ENCODE data around the gene PIP4K2A. TPM values are rescaled to one million over a fixed set of nuclear protein-coding genes. Genes with fewer than 3 reads are reported as not detected.

The PIP4K2A gene
- total and polyA plus RNA-seq, 2 of the 8 experiments (the other 6 are each of a cell fraction or from before 2014, with no cell fraction given): 19.0 to 60.9 TPM

DNA sequence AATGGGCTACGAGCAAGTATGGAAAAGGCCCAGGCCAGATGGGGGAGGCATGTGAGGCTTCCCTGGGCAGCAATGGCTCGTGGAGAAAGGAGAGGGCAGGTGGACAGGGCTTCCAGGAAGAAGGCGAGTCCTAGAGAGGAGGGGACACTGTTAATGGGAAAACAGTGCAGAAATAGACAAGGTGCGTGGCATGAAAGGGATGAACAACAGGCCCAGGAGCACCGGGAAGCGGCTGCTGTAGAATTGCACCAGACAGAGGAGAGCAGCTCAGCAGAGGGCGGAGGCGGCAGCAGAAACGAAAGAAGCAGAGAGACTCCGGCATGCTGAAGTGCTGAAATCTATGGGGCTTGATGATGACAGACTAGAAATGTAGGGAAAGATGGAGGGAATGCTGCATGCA lies 102.1 kb downstream of the PIP4K2A start:
- Histone ChIP-seq H4K8ac (ENCODE audit: extremely low read depth, insufficient read depth, low read length) (no peak overlapping the region), H2AFZ (ENCODE audit: low read length) (no peak overlapping the region), H3K18ac (ENCODE audit: extremely low read depth, low read length) (peak overlapping the region; percentile 35; the same call in 1 of the 2 replicates), H3K56ac (replicated peaks; ENCODE audit: insufficient read length, low read depth, low read length) (no peak overlapping the region), H4K91ac (replicated peaks; ENCODE audit: insufficient read length, low read length) (no peak overlapping the region), H2BK15ac (ENCODE audit: low read length) (no peak overlapping the region), H4K5ac (ENCODE audit: insufficient read length, low read depth, low read length) (no peak overlapping the region), H3K9me3 (ENCODE audit: insufficient read depth in 2 of 2, low read depth in 1 of 2, low read length in 1 of 2) (no peaks in the 10 kb centered on the region), H3K9ac (replicated peaks in 1 of 4; ENCODE audit: extremely low read depth in 1 of 4, low read depth in 3 of 4, low read length in 3 of 4) (no peak overlapping the region), H3K4me2 (ENCODE audit: insufficient read depth in 1 of 2, low read depth in 2 of 2, low read length in 2 of 2) (no peak overlapping the region), H2AK5ac (ENCODE audit: low read depth, low read length) (no peak overlapping the region), H2BK12ac (ENCODE audit: low read depth, low read length) (no peak overlapping the region), H3K27ac (ENCODE audit: low read depth, low read length) (no peak overlapping the region), H3K36me3 (ENCODE audit: control insufficient read depth in 2 of 4, insufficient read depth in 4 of 4, low read length in 3 of 4) (peaks cover 0 to 4% (median 2%) of the 10 kb centered on the region in 4 experiments; a peak in 1 of 8 replicates), H3K79me2 (ENCODE audit: control insufficient read depth in 1 of 2, insufficient read depth in 2 of 2, low read length in 2 of 2) (peaks cover 0 to 69% of the 10 kb centered on the region in 2 experiments; a peak in 2 of 4 replicates), H2BK5ac (ENCODE audit: low read depth, low read length) (peak overlapping the region; percentile 35; the same call in 1 of the 2 replicates), H3K4me3 (ENCODE audit: extremely low read depth in 1 of 4, insufficient read depth in 2 of 4, low read depth in 3 of 4, low read length in 4 of 4) (no peak overlapping the region), H3K4ac (replicated peaks; ENCODE audit: insufficient read length, low read depth, low read length) (no peak overlapping the region), H3K4me1 (replicated peaks in 1 of 4; ENCODE audit: control insufficient read depth in 3 of 4, insufficient read depth in 4 of 4, low read length in 3 of 4) (peaks cover 4 to 23% (median 16%) of the 10 kb centered on the region in 4 experiments), H3K79me1 (ENCODE audit: low read depth, low read length) (peaks cover 3% of the 10 kb centered on the region; the same call in 1 of the 2 replicates), H3K23me2 (ENCODE audit: low read depth, low read length) (no peaks in the 10 kb centered on the region), H3K27me3 (replicated peaks in 1 of 4; ENCODE audit: control insufficient read depth in 3 of 4, extremely low read depth in 1 of 4, insufficient read depth in 3 of 4, low read length in 3 of 4) (no peaks in the 10 kb centered on the region), H4K20me1 (replicated peaks in 1 of 2; ENCODE audit: control insufficient read depth in 1 of 2, insufficient read depth in 2 of 2, low read length in 2 of 2) (peaks cover 0 to 5% of the 10 kb centered on the region in 2 experiments), H2BK120ac (replicated peaks; ENCODE audit: low read depth, low read length) (no peak overlapping the region), H3K23ac (ENCODE audit: insufficient read length) (no peak overlapping the region), H3K14ac (ENCODE audit: insufficient read length) (no peak overlapping the region), H2BK20ac (ENCODE audit: low read length) (no peak overlapping the region)
- ChIA-PET POLR2A (ENCODE audit: partially characterized antibody) (no interaction called here), CTCF (ENCODE audit: partially characterized antibody) (no interaction called here)
- DNase-seq (ENCODE audit: low read depth in 1 of 2, low spot score in 2 of 2): no peak
- no peak for FAIRE-seq
- 86% methylated on average over 9 of the region's 10 CpGs; no CpG with 5 or more reads in 1 of the 2 experiments for WGBS, 2 experiments (ENCODE audit: extremely low coverage in 1 of 2, insufficient coverage in 1 of 2, insufficient read length in 1 of 2, insufficient replicate concordance in 2 of 2, low coverage in 1 of 2, low lambda C conversion rate in 2 of 2, missing lambda C conversion rate in 1 of 2)
- TF ChIP-seq NRF1 (IDR thresholded peaks at IDR 0.05; ENCODE audit: low read depth, low read length): no peak
- no peak for TF ChIP-seq SAP30 (IDR thresholded peaks at IDR 0.05; ENCODE audit: insufficient read depth, insufficient replicate concordance, low read length)
- no peak for TF ChIP-seq PHF8 (conservative IDR thresholded peaks at IDR 0.05; ENCODE audit: low read depth, low read length)
- TF ChIP-seq POLR2AphosphoS5 (IDR thresholded peaks at IDR 0.05; ENCODE audit: low read depth, low read length): no peak
- TF ChIP-seq KDM5A (IDR thresholded peaks at IDR 0.05; ENCODE audit: low read length): no peak
- no peak for TF ChIP-seq RFX5 (IDR thresholded peaks at IDR 0.05; ENCODE audit: borderline replicate concordance, low read depth, low read length)
- TF ChIP-seq, protein P1, sequence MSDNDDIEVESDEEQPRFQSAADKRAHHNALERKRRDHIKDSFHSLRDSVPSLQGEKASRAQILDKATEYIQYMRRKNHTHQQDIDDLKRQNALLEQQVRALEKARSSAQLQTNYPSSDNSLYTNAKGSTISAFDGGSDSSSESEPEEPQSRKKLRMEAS (IDR thresholded peaks at IDR 0.05): no peak
- no peak for TF ChIP-seq EGR1 (IDR thresholded peaks at IDR 0.05; ENCODE audit: borderline replicate concordance, low read depth, low read length)
- no peak for TF ChIP-seq ZNF274 (IDR thresholded peaks at IDR 0.05; ENCODE audit: borderline replicate concordance, extremely low read depth, low read length)
- no peak for TF ChIP-seq ASH2L (IDR thresholded peaks at IDR 0.05; ENCODE audit: low read length)
- no peak for TF ChIP-seq GABPA (IDR thresholded peaks at IDR 0.05; ENCODE audit: borderline replicate concordance, insufficient read depth, low read length)
- TF ChIP-seq HDAC6 (IDR thresholded peaks at IDR 0.05; ENCODE audit: low read depth, low read length): no peak
- no peak for TF ChIP-seq CBX5 (IDR thresholded peaks at IDR 0.05; ENCODE audit: low read depth, low read length)
- no peak for TF ChIP-seq POLR2A (IDR thresholded peaks at IDR 0.05; ENCODE audit: control extremely low read depth in 1 of 2, low read depth in 2 of 2, low read length in 2 of 2)
- no peak for TF ChIP-seq KDM1A (IDR thresholded peaks at IDR 0.05; ENCODE audit: borderline replicate concordance, low read length)

Measured in H1 (cell line).